HG02759 (cell line): ENCODE data around the gene GPBP1L1.
"Not testable (repeated sequence)": the region's sequence is repeated elsewhere in the genome, so short reads cannot be mapped to it uniquely, and the experiment has no call there.

ENCODE experiments used
- ATAC-seq: cut with Tn5 transposase; IDR thresholded peaks from one replicate; pipeline ENCODE4 v1.9.1; 2021; ENCODE audit warnings: mild to moderate bottlenecking, moderate library complexity; ENCODE audit not compliant: unreplicated experiment

GPBP1L1 gene

GRCh38 chr1:45682942-45683341 lies 3.4 kb downstream of the GPBP1L1 start:
- no peak for ATAC-seq

GRCh38 chr1:45679123-45679522 lies 7.2 kb downstream of the GPBP1L1 start:
- no peak for ATAC-seq

GRCh38 chr1:45678489-45678888 lies 7.8 kb downstream of the GPBP1L1 start:
- no peak for ATAC-seq

- no peak for ATAC-seq
Observed at GRCh38 chr1:45677751-45678245, 8.5 kb downstream of the GPBP1L1 start.

- ATAC-seq = not testable (repeated sequence)
Observed at GRCh38 chr1:45676553-45676952, 9.8 kb downstream of the GPBP1L1 start.

- no peak for ATAC-seq
Observed at GRCh38 chr1:45674478-45674877, 11.9 kb downstream of the GPBP1L1 start.

GRCh38 chr1:45673956-45674355 lies 12.4 kb downstream of the GPBP1L1 start:
- ATAC-seq = no peak

- no peak for ATAC-seq
Observed at GRCh38 chr1:45669859-45670655, 16.3 kb downstream of the GPBP1L1 start.

GRCh38 chr1:45669379-45669778 lies 17.0 kb downstream of the GPBP1L1 start:
- ATAC-seq = no peak

GRCh38 chr1:45668526-45668925 lies 17.8 kb downstream of the GPBP1L1 start:
- no peak for ATAC-seq

- ATAC-seq = no peak
Observed at GRCh38 chr1:45667321-45668111, 18.8 kb downstream of the GPBP1L1 start.

GRCh38 chr1:45666836-45667235 lies 19.5 kb downstream of the GPBP1L1 start:
- no peak for ATAC-seq

- ATAC-seq = no peak
Observed at GRCh38 chr1:45660336-45660735, 26.0 kb downstream of the GPBP1L1 start.

- ATAC-seq = no peak
Observed at GRCh38 chr1:45659222-45659621, 27.1 kb downstream of the GPBP1L1 start.

- no peak for ATAC-seq
Observed at GRCh38 chr1:45658171-45658570, 28.2 kb downstream of the GPBP1L1 start.

- no peak for ATAC-seq
Observed at GRCh38 chr1:45656573-45657226, 29.6 kb downstream of the GPBP1L1 start.

- no peak for ATAC-seq
Observed at GRCh38 chr1:45654540-45655280, 31.6 kb downstream of the GPBP1L1 start.

- no peak for ATAC-seq
Observed at GRCh38 chr1:45647248-45648021, 38.9 kb downstream of the GPBP1L1 start.

GRCh38 chr1:45644661-45645060 lies 41.7 kb downstream of the GPBP1L1 start:
- ATAC-seq = no peak

- ATAC-seq = no peak
Observed at GRCh38 chr1:45643978-45644377, 42.4 kb downstream of the GPBP1L1 start.
